Stimulated activated CD8-positive, alpha-beta memory T cell treated with anti-CD3 and anti-CD28 coated beads, Interleukin-15, amount 100 ng/mL, for 1 hour (primary cell): Measurements from ENCODE around the gene ABR.
"Not testable (repeated sequence)": the region's sequence is repeated elsewhere in the genome, so short reads cannot be mapped to it uniquely, and the experiment has no call there.

ENCODE experiments used
- DNase-seq: peaks from one replicate; pipeline ENCODE4 v3.0.0-alpha.2; 2020; ENCODE audit warnings: low read depth

Gene ABR

DNA sequence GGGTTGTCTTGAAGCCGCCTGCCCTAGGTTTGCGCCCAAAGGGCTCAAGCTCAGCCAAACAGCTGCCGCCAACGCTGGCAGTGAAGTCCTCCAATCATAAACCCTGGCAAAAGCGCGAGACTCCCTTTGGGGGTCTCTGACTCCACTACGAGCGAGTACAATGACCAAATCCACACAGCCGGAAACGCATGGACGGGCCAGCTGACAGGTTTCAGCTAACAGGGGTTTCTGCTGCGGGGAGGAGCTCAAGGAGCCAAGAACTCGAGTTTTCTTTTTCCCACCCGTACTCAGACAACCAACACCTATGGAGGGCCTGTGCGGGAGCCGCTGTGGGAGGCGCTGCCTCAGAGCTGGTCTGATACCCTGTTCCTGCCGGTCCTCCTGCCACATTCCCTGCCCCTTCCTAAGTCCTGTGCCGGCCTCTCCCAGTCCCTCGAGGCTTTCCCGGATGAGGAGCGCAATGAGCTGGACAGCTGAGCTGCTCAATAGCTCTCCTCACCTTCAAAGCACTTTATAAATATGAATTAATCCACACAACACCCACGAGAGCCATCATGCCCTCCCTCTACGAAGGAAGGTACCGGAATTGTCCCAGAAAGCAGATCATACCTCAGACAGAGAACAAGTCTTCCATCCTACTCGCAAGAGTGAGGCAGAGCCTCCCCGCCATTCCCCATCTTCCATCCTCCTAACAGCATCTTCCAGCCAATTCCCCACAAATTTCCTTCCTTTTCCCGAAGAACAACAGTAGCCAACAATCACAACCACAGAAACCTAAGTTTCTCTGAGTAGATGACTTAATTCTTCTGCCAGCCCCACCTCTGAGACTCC, 6.1 kb downstream of the ABR start:
- no peak for DNase-seq

DNA sequence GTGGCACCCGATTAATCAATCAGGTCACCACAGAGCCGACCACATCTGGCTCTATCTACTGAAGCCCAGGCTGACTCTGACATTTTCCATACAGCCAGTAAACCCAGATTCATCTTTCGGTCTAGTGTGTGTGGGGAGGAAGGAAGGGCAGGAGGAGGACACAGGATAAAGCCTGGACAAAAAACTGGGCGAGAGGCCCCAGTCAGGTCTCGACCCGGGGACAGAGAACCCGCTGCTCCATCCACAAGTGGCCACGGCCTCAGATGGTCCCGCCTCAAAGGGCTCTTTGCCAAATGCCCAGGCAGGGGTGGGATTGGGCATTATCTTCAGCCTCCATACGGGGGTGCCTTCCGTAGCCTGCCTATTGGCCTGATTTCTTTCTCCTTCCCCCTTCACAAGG, 7.8 kb downstream of the ABR start:
- DNase-seq: no peak

DNA sequence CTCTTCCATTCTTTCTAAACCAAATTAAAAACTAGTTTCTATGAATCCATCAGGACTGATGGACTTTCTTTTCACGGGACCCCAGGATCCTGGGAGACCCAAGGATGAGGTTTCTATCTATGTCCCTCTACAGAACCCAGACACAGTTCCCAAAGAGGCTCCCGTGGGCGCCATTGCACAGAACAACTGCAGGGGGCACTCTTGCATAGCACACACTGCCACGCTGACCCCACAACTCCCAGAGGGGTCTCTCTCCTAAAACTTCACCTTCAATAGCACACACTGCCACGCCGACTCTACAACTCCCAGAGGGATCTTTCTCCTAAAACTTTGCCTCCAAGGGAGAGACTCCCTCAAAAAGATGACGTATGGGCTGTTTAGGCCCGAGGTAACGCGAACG, 9.0 kb downstream of the ABR start:
- no peak for DNase-seq

DNA sequence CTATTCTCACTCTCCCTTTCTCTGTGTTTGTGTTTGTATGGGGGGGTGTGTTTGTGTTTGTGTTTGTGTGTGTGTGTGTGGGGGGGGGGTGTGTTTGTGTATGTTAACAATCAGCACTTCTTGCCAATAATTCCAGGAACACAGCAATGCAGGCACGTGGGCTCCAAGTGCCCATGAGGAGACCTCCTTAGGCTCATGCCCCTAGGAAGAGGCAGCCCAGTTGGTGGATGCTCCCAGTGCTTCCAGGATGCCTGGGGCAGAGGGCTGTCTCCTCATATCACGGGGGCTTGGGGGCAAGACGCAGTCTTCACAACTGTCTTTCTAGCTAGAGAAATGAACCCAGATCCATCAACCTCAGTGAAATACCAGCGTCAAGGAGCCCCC, 9.9 kb downstream of the ABR start:
- DNase-seq: no peak

DNA sequence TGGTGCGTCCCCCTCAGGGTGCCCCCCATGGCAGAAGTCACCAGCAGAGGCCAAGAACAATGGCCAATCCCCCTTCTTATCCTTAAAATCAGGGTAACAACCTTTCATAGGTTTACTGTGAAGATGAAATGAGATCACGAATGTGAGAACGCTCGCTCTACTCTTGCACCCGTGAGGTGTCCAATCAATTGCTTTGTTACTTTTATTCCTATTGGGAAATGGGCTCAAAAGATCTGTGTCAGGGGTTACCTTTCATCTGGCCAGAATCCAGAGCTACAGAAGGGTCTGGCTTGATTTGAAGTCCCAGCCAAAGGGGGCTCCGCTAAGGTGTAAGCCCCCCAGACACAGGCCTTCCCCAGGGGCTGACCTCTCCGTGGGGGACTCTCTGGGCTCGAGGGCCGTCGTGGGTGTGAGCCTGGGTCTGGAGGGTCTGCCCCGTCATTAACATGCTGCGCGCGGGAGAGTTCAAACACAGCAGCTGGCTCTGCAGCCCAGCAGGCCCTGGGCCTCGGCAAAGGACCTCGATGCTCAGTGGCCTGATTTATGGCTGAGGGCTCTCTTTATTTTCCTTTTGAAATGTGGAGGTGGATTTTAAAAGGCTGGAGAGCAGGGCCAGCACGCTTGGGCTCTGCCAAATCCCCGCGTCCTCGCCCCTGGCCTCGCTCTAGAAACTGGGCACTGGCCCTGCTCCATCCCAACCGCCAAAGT, 10.4 kb downstream of the ABR start:
- DNase-seq: no peak

DNA sequence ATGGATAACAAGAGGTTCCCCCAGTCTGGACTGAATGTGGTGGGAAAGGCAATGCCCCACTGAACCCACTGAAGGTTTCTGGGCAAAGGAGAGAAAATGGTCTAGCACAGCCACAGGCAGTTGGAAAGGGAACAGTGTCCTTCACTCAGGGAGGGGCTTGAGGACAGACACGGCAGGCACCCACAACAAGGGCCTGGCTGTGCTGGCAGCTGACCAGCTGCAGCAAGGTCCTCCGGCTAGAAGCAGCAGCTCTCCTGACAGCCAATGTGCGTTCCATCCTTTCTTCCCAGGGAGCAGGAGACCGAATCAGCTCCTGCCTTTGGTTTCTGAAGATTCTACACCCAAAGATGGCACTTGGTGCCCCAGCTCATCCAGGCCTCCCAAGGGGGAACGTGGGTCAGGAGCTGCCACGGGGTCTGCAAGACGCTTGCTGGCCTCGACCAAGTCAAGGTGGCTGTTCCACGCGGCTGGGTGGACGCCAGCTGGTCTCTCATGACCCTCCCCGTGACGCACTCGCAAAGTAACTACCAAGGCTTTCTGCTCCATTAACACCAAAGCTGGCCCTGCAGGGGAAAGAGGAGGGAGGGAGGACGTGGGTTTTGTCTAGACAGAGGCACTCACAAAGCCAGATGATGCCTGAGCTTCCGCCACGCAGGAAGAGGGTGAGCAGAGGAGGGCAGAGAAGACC, 11.1 kb downstream of the ABR start:
- no peak for DNase-seq

DNA sequence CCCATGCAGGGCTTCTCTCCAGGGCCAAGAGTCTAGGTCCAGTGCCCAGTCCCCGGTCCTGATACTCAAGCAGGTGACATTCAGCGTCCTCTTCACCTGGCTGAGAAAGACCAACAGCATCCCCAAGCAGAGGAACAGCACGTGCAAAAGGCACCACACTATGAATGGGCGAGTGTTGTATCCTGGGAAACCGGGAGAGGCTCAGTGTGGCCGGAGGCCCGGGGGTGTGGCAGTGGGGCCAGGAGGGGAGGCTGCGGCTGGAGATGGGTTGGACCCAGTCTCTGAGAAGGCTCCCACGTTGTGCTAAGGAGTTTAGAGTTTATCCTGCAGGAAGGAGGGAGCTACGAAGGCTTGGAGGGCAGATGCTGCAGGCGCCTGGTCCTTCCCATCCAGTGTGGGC, 13.5 kb downstream of the ABR start:
- no peak for DNase-seq

DNA sequence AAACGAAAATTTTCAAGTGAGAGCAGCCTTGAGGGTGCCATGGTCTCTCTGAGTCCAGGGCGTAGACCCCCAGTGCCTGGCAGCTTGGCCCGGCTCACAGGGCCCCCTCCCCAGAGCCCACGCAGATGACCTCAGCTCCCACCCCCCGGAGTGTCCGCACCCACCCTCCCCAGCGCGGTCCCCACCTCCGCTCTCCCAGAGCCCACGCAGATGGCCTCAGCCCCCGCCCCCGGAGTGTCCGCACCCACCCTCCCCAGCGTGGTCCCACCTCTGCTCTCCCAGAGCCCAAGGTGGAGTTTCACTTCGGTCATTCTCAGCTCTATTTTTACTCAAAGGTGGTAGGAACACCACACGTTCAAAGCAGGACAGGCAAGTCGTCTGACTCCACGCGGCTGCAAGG, 13.9 kb downstream of the ABR start:
- no peak for DNase-seq

DNA sequence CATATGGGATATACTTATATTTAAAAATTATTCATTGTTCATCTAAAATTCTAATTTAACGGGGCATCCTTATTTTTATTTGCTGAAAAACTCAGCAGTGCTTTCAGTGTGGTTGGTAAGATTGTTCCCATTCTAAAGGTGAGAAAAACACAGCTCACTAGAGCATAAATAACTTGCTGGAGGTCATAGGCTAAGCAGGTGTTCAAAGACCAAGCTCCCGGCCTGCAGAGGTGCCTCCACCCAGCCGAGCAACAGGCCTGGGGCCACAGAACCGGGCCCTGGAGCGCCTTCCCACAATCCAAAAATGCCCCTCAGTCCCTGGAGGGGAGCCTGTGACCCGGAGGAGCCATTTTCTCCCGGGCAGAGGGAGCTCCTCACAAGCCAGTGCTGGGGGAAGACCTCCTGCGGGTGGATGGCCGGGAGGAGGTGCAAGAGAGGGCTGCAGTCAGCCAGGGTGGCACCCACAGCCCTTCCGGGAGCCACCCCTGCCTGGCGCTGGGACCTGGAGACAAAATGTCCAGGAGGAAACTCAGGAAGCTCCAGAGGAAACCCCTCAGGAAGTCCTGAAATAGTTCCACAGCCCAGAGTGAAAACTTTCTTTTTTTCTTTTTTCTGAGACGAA, 14.7 kb downstream of the ABR start:
- no peak for DNase-seq

DNA sequence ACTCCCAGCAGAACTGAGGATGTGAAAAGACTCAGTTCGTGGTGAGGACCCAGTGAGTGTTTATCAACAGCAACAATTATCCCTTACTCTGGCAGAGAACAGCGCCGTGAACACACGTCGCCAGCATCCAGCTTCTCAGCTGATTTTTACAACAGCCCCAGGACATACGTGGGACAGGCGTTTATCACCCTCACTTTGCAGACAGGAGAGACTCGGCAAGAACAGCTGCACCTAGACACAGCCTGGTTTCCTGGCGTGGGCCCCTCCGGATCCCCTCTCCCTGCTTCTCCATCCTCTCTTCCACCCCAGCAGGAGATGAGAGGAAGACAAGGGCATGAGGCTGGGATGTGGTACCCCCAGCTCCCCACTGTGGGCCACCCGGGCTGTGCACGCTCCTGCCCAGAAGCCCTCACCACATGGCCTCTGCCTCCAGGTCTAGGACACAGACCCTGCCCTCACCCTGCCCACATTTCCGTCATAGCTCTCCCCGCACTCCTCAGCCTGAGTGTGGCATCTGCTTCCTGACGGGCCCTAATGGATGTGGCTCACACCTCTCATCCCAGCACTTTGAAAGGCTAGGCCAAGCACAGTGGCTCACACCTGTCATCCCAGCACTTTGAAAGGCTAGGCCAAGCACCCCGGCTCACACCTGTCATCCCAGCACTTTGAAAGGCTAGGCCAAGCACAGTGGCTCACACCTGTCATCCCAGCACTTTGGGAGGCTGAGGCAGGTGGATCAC, 17.5 kb downstream of the ABR start:
- DNase-seq: no peak

DNA sequence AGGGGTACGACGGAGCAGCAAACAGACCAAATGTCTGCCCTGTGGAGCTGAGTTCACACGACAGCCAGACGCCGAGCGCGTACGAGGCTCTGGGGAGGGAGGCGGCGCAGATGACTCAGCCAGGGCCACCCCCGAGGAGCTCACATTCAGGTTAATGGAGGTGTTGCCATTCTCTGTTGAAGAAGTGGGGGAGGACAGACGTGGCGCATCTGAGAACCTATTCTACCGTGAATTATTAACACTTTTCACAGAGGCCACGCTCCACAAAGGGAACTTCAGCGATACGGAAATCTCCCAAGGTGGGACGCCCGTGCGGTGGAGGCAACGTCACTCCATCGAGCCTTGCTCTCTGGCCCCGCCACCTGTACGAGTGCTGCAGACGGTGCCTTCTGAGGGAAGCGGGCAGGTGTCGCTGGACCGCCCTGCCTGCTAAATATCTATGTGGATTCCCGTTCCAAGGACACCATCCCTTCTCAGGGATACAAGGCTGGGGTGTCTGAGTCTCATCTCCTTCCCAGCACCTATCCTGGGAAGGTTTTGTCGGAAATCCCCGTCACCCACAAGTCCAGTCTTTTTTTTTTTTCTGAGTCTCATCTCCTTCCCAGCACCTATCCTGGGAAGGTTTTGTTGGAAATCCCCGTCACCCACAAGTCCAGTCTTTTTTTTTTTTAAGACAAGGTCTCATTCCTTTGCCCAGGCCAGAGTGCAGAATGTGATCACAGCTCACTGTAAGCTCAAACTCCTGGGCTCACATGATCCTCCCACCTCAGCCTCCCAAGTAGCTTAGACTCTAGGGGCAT, 19.0 kb downstream of the ABR start:
- no peak for DNase-seq

DNA sequence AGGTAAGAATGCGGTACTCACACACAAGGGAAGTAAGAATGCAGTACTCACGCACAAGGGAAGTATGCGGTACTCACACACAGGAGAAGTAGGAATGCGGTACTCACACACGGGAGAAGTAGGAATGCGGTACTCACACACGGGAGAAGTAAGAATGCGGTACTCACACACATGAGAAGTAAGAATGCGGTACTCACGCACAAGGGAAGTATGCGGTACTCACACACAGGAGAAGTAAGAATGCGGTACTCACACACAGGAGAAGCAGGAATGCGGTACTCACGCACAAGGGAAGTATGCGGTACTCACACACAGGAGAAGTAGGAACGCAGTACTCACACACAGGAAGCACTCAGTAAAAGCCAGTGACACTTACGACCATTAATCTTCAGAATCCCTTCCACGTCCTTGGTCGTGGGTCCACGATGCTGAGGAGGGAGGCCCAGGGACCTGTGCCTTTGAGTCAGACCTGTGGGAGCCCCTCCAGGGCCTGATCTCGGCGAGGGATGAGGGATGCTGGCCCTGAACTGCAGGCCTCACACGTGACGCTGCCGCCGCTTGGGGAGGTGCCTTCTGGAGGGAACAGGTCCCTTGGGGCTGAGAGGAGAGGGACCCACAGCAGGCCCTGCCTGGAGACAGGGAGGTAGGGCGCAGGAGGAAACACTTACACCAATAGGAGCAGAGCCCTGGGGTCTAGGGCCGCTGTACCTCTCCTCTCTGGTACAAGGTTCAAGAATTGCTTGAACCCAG, 20.2 kb downstream of the ABR start:
- no peak for DNase-seq

DNA sequence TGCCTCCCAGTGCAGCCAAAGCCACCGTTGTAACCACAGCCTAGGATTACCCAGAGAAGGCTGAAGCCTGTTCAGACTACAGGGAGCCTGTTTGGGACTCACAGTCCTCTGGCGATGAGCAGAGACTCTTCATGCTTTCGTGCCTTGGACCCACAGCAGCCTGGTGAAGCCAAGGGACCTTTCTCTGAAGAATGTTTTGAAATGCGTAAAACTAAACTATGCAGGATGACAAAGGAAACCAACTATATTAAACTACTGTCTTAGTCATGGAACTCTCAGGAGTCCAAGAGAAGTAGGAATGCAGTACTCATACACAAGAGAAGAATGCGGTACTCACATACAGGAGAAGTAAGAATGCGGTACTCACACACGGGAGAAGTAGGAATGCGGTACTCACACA, 20.9 kb downstream of the ABR start:
- no peak for DNase-seq

DNA sequence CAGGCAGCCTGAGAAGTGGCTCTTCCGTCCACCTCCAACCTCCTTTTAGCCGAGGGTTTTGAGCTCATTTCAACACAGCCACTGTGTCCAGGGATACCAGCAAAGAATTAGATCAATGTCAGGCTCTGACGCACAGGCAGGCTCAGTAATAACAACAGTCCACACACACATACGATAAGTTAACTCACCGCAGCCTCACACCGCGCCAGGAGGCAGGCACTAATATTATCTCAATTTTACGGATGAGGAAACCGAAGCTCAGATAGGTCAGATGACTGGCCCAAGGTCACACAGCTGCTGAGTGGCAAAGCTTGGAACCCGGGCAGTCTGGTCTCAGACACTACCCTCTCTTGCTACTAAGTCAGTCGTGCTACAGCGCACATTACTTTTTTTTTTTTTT, 22.9 kb downstream of the ABR start:
- DNase-seq: no peak

DNA sequence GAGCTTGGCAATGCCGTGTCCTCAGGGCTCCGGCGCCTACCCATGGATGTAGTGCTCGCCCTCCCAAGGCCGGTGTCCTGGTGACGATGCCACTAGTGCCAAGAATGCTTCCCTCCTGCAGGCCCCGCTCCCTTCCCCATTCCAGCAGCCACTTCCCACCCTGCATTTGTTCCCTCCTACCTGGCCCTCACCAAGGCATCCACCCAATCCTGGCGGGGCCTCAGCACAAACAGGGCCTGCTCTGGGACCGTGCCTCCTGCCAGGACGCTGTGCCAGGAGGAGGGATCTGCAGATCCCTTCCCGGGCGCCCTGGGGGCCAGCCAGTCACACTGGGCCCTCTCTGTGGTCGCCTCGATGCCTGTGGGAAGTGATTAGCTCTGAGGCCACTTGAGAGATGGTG, 25.1 kb downstream of the ABR start:
- DNase-seq: no peak

DNA sequence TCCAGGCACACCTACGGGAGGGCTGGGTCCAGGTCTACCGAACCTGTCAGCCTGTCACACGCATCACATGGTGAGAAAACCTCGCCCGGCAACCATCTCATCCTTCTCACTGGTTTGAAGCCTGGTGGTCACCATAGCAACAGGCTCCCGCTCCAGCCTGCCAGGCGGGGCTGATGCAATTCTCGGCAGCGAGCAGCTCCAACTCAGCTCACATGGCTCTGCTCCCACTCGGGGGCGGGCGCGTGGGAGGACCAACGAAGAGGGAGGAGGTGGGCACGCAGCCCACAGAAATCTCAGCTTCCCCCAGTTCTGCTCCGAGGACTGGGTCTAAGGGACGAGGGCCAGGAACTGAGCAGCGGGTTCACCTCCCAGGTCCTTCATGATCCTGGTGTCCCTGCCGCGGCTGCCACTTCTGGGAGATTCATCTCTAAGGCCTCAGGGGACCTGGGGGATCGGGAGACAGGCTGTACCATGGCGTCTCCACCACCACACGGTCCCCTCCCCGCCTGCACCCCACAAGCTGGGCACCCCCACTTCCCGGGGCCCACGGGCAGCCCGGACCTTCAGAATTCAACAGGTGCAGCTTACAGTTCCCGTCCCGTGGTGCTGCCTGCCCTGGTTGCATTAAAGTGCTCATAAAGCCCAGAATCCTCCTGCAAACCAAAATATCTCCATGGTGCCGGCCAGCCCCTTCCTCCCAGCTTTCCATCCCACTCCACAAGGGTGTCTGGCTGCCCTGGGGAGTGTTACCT, 25.8 kb downstream of the ABR start:
- no peak for DNase-seq

DNA sequence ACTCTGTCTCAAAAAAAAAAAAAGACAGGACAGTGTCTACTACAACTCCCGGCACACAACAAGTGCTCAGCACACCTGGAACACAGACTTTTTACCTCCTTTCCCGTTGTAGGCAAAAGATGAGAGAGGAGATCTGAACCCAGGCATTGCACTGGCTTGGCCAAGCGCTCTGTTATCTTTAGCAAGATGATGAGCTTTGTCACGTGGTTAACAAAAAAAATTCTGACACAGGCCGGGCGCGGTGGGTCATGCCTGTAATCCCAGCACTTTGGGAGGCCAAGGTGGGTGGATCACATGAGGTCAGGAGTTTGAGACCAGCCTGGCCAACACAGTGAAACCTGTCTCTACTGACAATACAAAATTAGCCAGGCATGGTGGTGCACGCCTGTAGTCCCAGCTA, 27.2 kb downstream of the ABR start:
- not testable (repeated sequence) for DNase-seq

DNA sequence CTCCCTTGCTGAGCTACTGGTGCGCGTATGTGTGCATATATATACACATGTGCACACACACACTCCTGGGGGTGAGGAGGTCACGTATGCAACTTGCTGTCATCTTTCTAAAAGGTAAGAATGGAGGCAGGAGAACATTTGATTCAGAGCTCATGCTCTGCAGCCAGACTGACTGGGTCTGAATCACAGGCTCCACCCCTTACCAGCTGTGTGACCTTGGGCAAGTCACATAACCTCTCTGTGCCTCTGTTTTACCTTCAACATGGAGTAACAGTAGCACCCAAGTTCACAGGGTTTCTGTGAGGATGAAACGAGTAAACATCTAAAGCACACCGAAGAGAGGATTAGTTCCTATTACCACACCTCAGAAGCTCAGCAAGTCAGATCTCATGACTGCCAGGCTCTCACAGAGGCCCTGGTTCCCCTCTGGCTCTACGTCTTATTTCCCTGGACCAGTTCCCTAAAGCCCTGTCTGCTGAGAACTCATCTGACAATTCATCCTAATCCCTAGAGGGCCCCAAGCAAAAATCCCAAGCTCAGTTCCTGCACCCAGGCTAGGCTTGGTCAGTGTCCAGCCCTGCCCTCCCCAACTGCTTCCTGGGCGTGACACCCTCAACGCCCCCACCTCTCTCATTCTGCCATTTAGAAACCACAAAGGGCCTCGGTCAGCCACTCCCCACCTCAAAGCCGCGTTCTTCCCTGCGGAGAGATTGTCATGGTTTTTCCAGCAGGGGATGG, 28.7 kb downstream of the ABR start:
- DNase-seq: no peak

DNA sequence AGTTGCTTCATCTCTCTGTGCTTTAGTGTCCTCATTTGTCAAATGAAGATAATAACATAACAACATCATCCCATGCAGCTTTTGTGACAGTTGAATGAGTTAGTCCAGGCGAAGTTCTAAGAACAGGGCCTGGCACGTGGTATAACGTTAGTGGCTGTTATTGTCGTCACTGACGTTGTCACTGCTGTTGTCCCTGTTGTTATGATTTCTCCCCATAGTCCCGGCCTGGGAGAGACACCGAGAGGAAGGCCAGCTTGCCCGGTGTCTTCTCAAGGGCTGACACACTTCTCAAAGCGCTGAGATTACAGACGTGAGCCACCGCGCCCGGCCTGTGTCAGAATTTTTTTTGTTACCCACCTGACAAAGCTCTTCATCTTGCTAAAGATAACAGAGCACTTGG, 29.9 kb downstream of the ABR start:
- DNase-seq: no peak
